ENCODE data around the gene MAGEA6. TPM values are rescaled to one million over a fixed set of nuclear protein-coding genes. Genes with fewer than 3 reads are reported as not detected.
"Not testable (repeated sequence)": the region's sequence is repeated elsewhere in the genome, so short reads cannot be mapped to it uniquely, and the experiment has no call there.

The MAGEA6 gene
- total and polyA plus RNA-seq, 2 donors (not counting 3 experiments of a cell fraction or from before 2014, with no cell fraction given) = not detected

DNA sequence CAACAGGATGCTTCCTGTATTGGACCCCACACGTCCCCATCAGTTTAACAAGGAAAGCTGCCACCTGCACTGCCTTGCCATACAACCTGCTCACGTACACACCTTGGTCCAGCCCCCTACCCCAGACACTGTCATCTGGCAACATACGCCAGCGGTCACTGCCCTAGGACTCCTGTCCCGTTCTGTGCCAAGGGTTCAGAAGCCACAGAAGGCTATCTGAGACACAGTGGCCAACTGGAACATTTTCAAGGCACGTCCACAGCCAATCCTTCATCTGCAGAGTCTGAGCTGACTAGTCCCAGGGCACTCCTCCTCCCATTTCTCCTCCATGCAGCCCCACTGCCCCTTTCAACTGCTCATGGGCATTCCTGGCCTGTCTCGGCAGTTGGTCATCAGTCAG, 7.9 kb downstream of the MAGEA6 start:
- FAIRE-seq; H3K79me2 ChIP-seq (ENCODE audit: control insufficient read depth, insufficient read depth, low read length); dilution Hi-C loops (cut with MboI; ENCODE audit: extremely low pct_ligation_motif_present, low sequenced_read_pairs); H3K27me3 ChIP-seq (ENCODE audit: control insufficient read depth in 2 of 2, insufficient read depth in 2 of 2, low read length in 2 of 2); H3K9me3 ChIP-seq (replicated peaks; ENCODE audit: control insufficient read depth, insufficient read depth, low read length); H3K36me3 ChIP-seq (ENCODE audit: control insufficient read depth in 2 of 2, extremely low read depth in 1 of 2, insufficient read depth in 2 of 2, low read length in 2 of 2); BruUV-seq (replicated peaks); H3K27ac ChIP-seq (ENCODE audit: insufficient read depth, low read depth, low read length); H3K4me1 ChIP-seq (ENCODE audit: control insufficient read depth, extremely low read depth, insufficient read depth, low read length); intact Hi-C loops (cut with micrococcal nuclease); H2AFZ ChIP-seq (ENCODE audit: low read depth, low read length); CTCF ChIA-PET; H3K4me2 ChIP-seq (ENCODE audit: insufficient read depth, low read length); DNase-seq (ENCODE audit: low read depth, low spot score); H3K9me1 ChIP-seq (replicated peaks; ENCODE audit: control insufficient read depth, extremely low read depth, insufficient read depth, low read length); H3K9ac ChIP-seq (replicated peaks; ENCODE audit: extremely low read depth, insufficient read depth, low read length); POLR2A ChIA-PET; H4K20me1 ChIP-seq (replicated peaks; ENCODE audit: control insufficient read depth, extremely low read depth, insufficient read depth, low read length); H3K4me3 ChIP-seq (replicated peaks in 1 of 3; ENCODE audit: insufficient read depth in 1 of 3, low read depth in 1 of 3, low read length in 3 of 3): not testable (repeated sequence)

DNA sequence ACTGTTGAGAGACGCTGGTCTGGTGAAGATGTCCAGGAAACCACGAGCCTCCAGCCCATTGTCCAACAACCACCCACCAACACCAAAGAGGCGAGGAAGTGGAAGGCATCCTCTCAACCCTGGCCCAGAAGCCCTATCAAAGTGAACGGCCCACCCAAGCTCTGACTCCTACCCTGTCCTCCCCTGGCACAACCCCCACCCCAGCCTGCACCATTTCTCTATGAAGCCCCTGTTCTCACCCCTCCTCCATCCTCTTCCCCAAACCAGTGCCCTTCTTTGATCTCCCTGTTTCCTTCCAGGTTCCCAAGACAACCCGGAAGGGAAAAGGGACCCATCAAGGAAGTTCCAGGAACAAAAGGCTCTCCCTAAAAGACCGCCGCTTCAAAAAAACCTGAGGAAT, 9.9 kb downstream of the MAGEA6 start:
- intact Hi-C loops (cut with micrococcal nuclease); H3K27me3 ChIP-seq (ENCODE audit: control insufficient read depth in 2 of 2, insufficient read depth in 2 of 2, low read length in 2 of 2); H3K9me3 ChIP-seq (replicated peaks; ENCODE audit: control insufficient read depth, insufficient read depth, low read length); H3K4me1 ChIP-seq (ENCODE audit: control insufficient read depth, extremely low read depth, insufficient read depth, low read length); H3K4me3 ChIP-seq (replicated peaks in 1 of 3; ENCODE audit: insufficient read depth in 1 of 3, low read depth in 1 of 3, low read length in 3 of 3); dilution Hi-C loops (cut with MboI; ENCODE audit: extremely low pct_ligation_motif_present, low sequenced_read_pairs); H3K4me2 ChIP-seq (ENCODE audit: insufficient read depth, low read length); H2AFZ ChIP-seq (ENCODE audit: low read depth, low read length); FAIRE-seq; CTCF ChIA-PET; H3K79me2 ChIP-seq (ENCODE audit: control insufficient read depth, insufficient read depth, low read length); DNase-seq (ENCODE audit: low read depth, low spot score); POLR2A ChIA-PET; H3K9me1 ChIP-seq (replicated peaks; ENCODE audit: control insufficient read depth, extremely low read depth, insufficient read depth, low read length); H4K20me1 ChIP-seq (replicated peaks; ENCODE audit: control insufficient read depth, extremely low read depth, insufficient read depth, low read length); BruUV-seq (replicated peaks); H3K27ac ChIP-seq (ENCODE audit: insufficient read depth, low read depth, low read length); H3K9ac ChIP-seq (replicated peaks; ENCODE audit: extremely low read depth, insufficient read depth, low read length); H3K36me3 ChIP-seq (ENCODE audit: control insufficient read depth in 2 of 2, extremely low read depth in 1 of 2, insufficient read depth in 2 of 2, low read length in 2 of 2): not testable (repeated sequence)

DNA sequence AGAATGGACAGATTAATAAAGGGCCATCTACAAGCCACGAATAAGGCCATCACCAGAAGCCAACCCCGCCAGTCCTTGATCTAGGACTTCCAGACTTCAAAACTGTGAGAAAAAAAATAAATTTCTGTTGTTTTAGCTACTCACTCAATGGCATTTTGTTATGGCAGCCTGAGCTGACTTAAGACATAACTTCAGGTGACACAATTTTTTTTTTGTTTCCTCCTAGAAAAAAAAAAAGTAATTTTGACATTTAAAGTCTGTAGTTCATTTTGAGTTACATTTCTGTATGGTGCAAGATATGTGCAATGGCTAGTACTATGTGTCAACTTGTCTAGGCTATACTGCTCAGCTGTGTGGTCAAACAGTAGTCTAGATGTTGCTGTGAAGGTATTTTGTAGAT, 10.6 kb downstream of the MAGEA6 start, which contains the start of gene CSAG3:
Gene CSAG3 (plus strand): TSS at position 301 of the 400 bp plus-strand sequence.
- H3K36me3 ChIP-seq (ENCODE audit: control insufficient read depth in 2 of 2, extremely low read depth in 1 of 2, insufficient read depth in 2 of 2, low read length in 2 of 2); FAIRE-seq; H3K4me2 ChIP-seq (ENCODE audit: insufficient read depth, low read length); intact Hi-C loops (cut with micrococcal nuclease); H3K9ac ChIP-seq (replicated peaks; ENCODE audit: extremely low read depth, insufficient read depth, low read length); H3K4me1 ChIP-seq (ENCODE audit: control insufficient read depth, extremely low read depth, insufficient read depth, low read length); H2AFZ ChIP-seq (ENCODE audit: low read depth, low read length); H3K9me3 ChIP-seq (replicated peaks; ENCODE audit: control insufficient read depth, insufficient read depth, low read length); H3K4me3 ChIP-seq (replicated peaks in 1 of 3; ENCODE audit: insufficient read depth in 1 of 3, low read depth in 1 of 3, low read length in 3 of 3); CTCF ChIA-PET; H3K27me3 ChIP-seq (ENCODE audit: control insufficient read depth in 2 of 2, insufficient read depth in 2 of 2, low read length in 2 of 2); BruUV-seq (replicated peaks); POLR2A ChIA-PET; DNase-seq (ENCODE audit: low read depth, low spot score); H3K27ac ChIP-seq (ENCODE audit: insufficient read depth, low read depth, low read length); H3K79me2 ChIP-seq (ENCODE audit: control insufficient read depth, insufficient read depth, low read length); dilution Hi-C loops (cut with MboI; ENCODE audit: extremely low pct_ligation_motif_present, low sequenced_read_pairs); H3K9me1 ChIP-seq (replicated peaks; ENCODE audit: control insufficient read depth, extremely low read depth, insufficient read depth, low read length); H4K20me1 ChIP-seq (replicated peaks; ENCODE audit: control insufficient read depth, extremely low read depth, insufficient read depth, low read length): not testable (repeated sequence)

DNA sequence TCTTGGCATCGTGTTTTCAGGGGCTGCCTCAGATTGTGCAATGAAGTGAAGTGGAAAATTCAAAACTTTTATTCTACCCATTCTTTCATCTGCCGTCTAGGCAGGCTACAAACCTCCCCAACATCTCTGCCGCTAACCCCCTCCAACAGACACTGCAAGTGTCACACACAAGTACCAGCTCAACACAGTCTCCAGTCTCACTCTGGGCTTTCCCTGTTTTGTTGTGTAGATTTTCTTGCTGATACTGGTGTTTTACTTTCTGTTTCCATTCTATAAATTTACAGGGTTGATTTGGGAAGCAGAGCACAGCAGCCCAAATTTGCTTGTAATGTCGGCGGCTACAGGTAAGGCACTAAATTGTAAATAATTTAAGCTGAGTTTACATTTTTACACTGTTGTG, 14.6 kb downstream of the MAGEA6 start:
- H3K4me2 ChIP-seq (ENCODE audit: insufficient read depth, low read length); H3K9ac ChIP-seq (replicated peaks; ENCODE audit: extremely low read depth, insufficient read depth, low read length); H3K4me3 ChIP-seq (replicated peaks in 1 of 3; ENCODE audit: insufficient read depth in 1 of 3, low read depth in 1 of 3, low read length in 3 of 3); BruUV-seq (replicated peaks); H3K36me3 ChIP-seq (ENCODE audit: control insufficient read depth in 2 of 2, extremely low read depth in 1 of 2, insufficient read depth in 2 of 2, low read length in 2 of 2); POLR2A ChIA-PET; FAIRE-seq; dilution Hi-C loops (cut with MboI; ENCODE audit: extremely low pct_ligation_motif_present, low sequenced_read_pairs); CTCF ChIA-PET; H3K9me3 ChIP-seq (replicated peaks; ENCODE audit: control insufficient read depth, insufficient read depth, low read length); DNase-seq (ENCODE audit: low read depth, low spot score); intact Hi-C loops (cut with micrococcal nuclease); H3K27ac ChIP-seq (ENCODE audit: insufficient read depth, low read depth, low read length); H4K20me1 ChIP-seq (replicated peaks; ENCODE audit: control insufficient read depth, extremely low read depth, insufficient read depth, low read length); H3K9me1 ChIP-seq (replicated peaks; ENCODE audit: control insufficient read depth, extremely low read depth, insufficient read depth, low read length); H3K79me2 ChIP-seq (ENCODE audit: control insufficient read depth, insufficient read depth, low read length); H3K27me3 ChIP-seq (ENCODE audit: control insufficient read depth in 2 of 2, insufficient read depth in 2 of 2, low read length in 2 of 2); H3K4me1 ChIP-seq (ENCODE audit: control insufficient read depth, extremely low read depth, insufficient read depth, low read length); H2AFZ ChIP-seq (ENCODE audit: low read depth, low read length): not testable (repeated sequence)

Data from endothelial cell of umbilical vein (primary cell).